Measurements from ENCODE around the gene DUSP15.

DNA sequence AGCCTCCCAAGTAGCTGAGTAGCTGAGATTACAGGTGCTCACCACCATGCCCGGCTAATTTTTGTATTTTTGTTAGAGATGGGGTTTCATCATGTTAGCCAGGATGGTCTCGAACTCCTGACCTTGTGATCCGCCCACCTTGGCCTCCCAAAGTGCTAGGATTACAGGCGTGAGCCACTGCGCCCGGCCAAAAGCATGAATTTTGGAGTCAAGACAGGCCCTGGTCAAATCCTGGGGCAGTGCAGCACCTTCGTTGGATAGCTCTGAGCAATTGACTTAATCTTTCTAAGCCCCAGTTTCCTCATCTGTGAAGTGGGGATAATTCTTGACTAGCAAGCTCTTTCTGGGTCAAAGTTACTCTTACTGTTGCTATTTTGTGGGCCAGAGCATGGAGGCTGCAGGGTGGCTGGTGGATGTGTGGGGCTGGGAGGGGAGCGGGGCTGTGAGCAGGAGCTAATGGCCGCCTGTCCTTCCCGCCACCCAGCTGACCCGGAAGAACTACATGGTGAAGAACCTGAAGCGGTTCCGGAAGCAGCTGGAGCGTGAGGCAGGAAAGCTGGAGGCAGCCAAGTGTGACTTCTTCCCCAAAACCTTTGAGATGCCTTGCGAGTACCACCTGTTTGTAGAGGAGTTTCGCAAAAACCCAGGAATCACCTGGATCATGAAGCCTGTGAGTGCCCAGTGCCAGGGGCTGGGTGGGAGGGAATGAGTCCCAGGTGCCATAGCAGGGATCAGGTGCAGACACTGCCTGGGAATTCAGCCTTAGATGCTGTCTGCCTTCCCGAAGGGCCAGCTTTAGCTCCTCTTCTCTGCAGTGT is 39.1 kb upstream of the DUSP15 start:
- TF ChIP-seq POLR2A (IDR thresholded peaks at IDR 0.05; ENCODE audit: low read length) (no peak), GATA1 (IDR thresholded peaks at IDR 0.05; ENCODE audit: low read depth, low read length) (no peak)

Data from erythroblast (primary cell).